GM21786 (cell line): ENCODE measurements around the gene HS3ST1.

Experiments used
- ATAC-seq: cut with Tn5 transposase; IDR thresholded peaks from one replicate; pipeline ENCODE4 v1.9.1; 2021; ENCODE audit not compliant: unreplicated experiment

The HS3ST1 gene

GRCh38 chr4:11428231-11428898 is at the start of gene HS3ST1:
TSS of gene HS3ST1 (minus strand) at chr4:11428894. CDS start at chr4:11400005, 28,889 bp downstream.
- peak; percentile 26 for ATAC-seq

- ATAC-seq, result no peak
These were observed 47.2 kb upstream of the HS3ST1 start for GRCh38 chr4:11475871-11476270.

GRCh38 chr4:11474146-11474545 is 45.5 kb upstream of the HS3ST1 start:
- no peak for ATAC-seq

- ATAC-seq, result no peak
These were observed 43.8 kb upstream of the HS3ST1 start for GRCh38 chr4:11472535-11472934.

GRCh38 chr4:11471618-11472017 is 42.9 kb upstream of the HS3ST1 start:
- peak; percentile 62 for ATAC-seq

- no peak for ATAC-seq
These were observed 42.4 kb upstream of the HS3ST1 start for GRCh38 chr4:11471046-11471441.

- peak; percentile 54 for ATAC-seq
These were observed 41.8 kb upstream of the HS3ST1 start for GRCh38 chr4:11470438-11471045.

- peak; percentile 57 for ATAC-seq
These were observed 41.1 kb upstream of the HS3ST1 start for GRCh38 chr4:11469650-11470437.

GRCh38 chr4:11468901-11469300 is 40.2 kb upstream of the HS3ST1 start:
- ATAC-seq, result no peak

GRCh38 chr4:11467931-11468330 is 39.2 kb upstream of the HS3ST1 start:
- ATAC-seq, result no peak

GRCh38 chr4:11463707-11464106 is 35.0 kb upstream of the HS3ST1 start:
- ATAC-seq, result no peak

- no peak for ATAC-seq
These were observed 27.7 kb upstream of the HS3ST1 start for GRCh38 chr4:11456401-11456800.

- no peak for ATAC-seq
These were observed 26.6 kb upstream of the HS3ST1 start for GRCh38 chr4:11455201-11455835.

GRCh38 chr4:11451716-11452115 is 23.0 kb upstream of the HS3ST1 start:
- no peak for ATAC-seq

- ATAC-seq, result no peak
These were observed 17.6 kb upstream of the HS3ST1 start for GRCh38 chr4:11446155-11446811.

GRCh38 chr4:11441194-11441556 is 12.5 kb upstream of the HS3ST1 start:
- no peak for ATAC-seq

- ATAC-seq, result no peak
These were observed 11.9 kb upstream of the HS3ST1 start for GRCh38 chr4:11440481-11441193.

GRCh38 chr4:11439836-11440235 is 11.1 kb upstream of the HS3ST1 start:
- no peak for ATAC-seq

GRCh38 chr4:11438647-11439046 is 10.0 kb upstream of the HS3ST1 start:
- no peak for ATAC-seq

GRCh38 chr4:11436673-11437072 is 8.0 kb upstream of the HS3ST1 start:
- ATAC-seq, result no peak
